GM21723 (cell line): ENCODE results near the gene LRRN3.
"Not testable (repeated sequence)": the region's sequence is repeated elsewhere in the genome, so short reads cannot be mapped to it uniquely, and the experiment has no call there.

Experiments used
- ATAC-seq: cut with Tn5 transposase; IDR thresholded peaks from one replicate; pipeline ENCODE4 v1.9.1; 2021; ENCODE audit warnings: mild to moderate bottlenecking, moderate library complexity; ENCODE audit not compliant: unreplicated experiment

The LRRN3 gene

DNA sequence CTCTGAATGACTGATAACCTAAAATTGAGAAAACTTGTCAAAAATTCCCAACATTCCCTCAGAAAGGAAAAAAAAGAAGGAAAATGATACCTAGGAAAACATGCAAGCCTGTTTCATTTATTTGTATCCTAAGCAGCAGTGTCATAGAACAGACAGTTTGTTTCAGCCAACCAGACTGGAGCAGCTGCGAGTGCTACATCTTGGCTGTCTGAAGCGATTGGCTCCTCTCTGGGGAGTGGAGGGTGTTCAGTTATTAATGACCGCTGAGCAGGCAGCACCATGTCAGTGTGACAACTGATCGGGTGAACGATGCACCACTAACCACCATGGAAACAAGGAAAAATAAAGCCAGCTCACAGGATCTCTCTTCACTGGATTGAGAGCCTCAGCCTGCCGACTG lies at the start of gene LRRN3:
TSS of gene LRRN3 (plus strand) at position 282 of the 400 bp plus-strand sequence. CDS start 31,646 bp downstream, outside the sequence.
- ATAC-seq = no peak

GRCh38 chr7:111041577-111041976 lies 49.4 kb upstream of the LRRN3 start:
- ATAC-seq = no peak

- no peak for ATAC-seq
Observed at GRCh38 chr7:111042842-111043241, 48.1 kb upstream of the LRRN3 start.

GRCh38 chr7:111043561-111043960 lies 47.4 kb upstream of the LRRN3 start:
- ATAC-seq = peak; percentile 60

GRCh38 chr7:111045449-111045848 lies 45.5 kb upstream of the LRRN3 start:
- no peak for ATAC-seq

GRCh38 chr7:111047595-111047994 lies 43.3 kb upstream of the LRRN3 start:
- no peak for ATAC-seq

DNA sequence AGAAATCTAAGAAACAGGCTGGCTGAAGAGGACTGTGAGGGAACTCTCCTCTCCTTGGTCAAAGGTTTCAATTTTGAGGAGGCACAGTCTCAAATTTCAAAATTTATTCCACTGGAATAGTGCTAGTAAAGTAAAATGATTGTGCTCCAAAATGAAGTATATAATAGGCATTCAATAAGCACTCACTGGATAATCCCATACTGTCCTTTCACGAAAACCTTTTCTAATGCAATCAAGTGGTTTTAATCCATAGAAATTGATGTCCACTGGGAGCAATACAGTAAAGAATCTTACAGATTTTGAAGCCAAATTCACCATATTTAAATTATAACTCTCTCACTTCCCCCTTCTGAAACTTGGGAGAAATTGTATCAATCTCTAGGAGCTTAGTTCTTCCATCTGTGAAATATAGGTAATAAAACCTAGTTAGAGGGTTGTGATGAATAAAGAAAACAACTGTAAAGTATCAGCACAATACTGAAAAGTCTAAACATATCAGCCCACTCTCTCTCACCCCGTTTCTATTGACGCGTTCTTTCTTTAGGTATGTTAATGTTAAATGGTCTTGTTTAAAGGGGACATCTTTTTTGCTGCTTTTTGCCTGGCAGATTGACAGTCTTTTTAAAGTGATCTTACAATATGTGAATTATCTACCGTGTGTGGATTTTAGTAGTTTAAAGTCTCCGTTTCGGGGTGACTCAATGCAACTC lies 40.8 kb upstream of the LRRN3 start:
- ATAC-seq = no peak

DNA sequence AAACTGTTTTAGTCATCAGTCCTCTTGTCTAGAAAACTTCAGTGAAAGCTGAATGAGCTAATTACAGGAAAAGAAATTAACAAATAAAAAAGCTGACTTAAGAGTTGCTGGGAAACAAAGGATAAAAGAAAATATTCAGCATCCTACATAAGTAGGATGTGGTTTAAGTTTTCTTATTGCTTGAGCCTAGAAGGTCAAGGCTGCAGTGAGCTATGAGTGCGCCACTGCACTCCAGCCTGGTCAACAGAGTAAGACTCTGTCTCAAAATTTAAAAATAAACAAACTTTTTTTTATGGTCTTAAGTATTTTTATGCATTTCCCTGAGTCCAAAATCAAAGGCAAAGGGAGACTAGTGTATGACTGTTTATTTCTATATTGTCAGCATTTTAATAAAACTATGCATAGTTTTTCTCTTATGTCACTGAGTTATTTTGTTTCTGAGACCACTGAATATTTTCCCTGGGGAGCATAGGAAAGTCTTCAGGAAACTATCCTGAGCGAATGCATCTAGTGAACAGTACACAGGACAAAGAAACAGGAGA lies 40.0 kb upstream of the LRRN3 start:
- no peak for ATAC-seq

- ATAC-seq = no peak
Observed at GRCh38 chr7:111051832-111052231, 39.1 kb upstream of the LRRN3 start.

DNA sequence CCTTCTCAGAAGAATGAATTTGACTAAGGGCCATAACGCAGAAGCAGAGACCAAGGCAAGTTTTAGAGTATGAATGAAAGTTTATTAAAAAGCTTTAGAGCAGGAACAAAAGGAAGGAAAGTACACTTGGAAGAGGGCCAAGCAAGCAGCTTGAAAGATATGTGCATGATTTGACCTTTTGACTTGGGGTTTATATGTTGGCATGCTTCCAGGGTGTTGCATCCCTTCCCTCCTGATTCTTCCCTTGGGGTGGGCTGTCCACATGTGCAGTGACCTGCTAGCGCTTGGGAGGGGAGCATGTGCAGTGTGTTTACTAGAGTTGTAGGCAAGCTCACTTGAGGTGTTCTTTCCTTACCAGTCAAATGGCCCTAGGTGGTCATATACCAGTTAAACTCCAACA lies 37.9 kb upstream of the LRRN3 start:
- no peak for ATAC-seq

DNA sequence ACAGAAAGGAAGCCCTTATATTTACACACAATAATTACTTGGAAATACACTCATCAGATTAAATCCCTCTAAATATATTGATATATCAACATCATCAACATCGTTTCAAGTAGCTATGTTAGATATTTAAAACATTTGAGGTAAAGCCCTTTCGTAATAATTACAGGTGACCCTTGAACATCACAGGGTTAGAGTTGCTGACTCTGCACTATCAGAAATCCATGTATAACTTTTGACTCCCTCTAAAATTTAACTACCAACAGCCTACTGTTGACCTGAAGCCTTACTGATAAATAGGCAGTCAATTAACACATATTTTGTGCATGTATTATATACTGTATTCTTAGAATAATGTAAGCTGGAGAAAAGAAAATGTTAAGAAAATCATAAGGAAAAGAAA lies 34.6 kb upstream of the LRRN3 start:
- no peak for ATAC-seq

DNA sequence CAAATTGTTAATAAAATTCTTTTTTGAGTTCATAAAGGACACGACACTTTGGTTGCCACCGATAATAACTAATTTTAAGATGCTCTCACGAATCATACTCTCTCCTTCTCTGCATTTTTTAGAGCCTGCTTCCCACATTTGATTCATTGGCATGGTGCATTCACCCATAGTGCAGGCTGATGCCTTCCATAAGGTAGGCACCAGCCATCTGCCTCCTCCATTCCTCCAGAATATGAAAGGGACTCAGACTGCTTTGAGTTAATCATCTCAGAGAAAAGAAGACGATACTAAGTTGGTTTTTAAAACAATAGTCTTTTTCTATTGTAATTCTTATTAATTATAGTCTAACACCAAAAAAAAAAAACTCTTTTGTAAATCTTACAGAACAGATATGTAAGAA lies 33.9 kb upstream of the LRRN3 start:
- ATAC-seq = no peak

DNA sequence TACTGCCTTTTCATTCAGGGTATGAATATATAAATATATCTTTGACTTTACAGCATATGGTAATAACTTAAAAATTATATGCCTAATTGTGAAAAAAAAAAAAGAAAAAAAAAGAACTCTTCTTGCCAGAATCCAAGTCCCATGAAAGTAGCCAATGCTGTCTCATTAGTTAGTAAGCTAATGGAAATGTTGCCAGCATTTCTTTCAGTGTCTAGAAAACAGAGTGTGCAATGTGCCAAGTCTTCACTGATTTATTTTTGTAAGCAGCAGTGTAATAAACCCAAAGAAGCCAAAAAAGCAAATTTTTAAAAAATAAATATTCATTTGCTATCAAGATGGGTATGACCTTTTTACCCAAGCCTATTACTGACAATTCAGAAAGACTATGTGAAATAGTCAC lies 31.1 kb upstream of the LRRN3 start:
- no peak for ATAC-seq

- ATAC-seq = no peak
Observed at GRCh38 chr7:111063166-111063565, 27.8 kb upstream of the LRRN3 start.

- no peak for ATAC-seq
Observed at GRCh38 chr7:111067251-111067650, 23.7 kb upstream of the LRRN3 start.

DNA sequence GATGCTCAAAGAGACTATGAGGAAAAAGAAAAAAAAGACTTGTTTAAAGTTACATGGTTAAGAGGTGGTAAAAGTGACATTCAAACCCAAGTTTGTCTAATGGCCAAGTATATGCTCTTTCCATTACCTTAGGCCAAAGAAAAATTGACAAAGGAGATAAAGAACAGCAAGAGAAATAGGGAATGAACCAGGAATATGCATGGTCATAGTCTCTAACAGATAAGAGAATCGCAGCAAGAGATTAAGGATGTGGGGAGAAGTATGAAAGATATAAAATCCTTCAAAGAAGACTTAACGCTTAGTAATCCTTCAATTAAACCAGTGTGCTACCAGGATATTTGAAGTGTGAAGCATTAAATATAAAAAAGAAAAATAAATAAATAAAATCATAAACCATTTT lies 23.2 kb upstream of the LRRN3 start:
- no peak for ATAC-seq

DNA sequence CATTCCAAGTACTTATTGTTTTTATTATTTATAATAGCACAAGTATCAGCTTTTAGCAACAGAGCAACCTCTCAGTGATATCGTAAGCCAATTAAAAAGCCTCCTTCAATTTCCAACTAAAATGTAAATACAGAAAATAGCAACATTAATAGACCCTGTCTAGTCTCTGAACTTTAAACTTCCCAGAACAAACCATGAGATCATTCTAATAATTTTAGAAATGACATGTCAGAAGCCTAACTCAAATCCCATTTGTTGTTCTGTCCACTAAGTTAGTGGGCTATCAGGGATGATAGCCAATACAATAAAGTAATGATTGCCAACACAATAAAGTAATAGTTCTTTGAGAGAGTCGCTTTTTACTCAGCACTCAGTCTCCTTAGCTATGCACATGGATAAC lies 22.3 kb upstream of the LRRN3 start:
- ATAC-seq = no peak

DNA sequence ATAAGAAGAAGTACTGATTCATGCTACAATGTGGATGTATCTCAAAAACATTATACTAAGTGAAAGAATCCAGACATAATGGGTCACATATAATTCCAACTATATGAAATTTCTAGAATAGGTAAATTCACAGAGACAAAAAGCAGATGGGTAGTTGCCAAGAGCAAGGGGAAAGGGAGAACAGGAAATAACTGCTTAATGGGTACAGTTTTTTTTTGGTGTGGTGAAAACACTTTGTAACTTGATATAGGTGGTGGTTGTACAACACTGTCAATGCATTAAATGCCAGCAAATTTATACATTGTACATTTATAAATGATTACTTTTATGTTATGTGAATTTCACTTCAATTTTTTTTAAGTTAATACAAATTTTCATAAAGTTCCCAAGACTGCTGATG lies 19.4 kb upstream of the LRRN3 start:
- ATAC-seq = no peak

- ATAC-seq = not testable (repeated sequence)
Observed at GRCh38 chr7:111072658-111073057, 18.3 kb upstream of the LRRN3 start.

DNA sequence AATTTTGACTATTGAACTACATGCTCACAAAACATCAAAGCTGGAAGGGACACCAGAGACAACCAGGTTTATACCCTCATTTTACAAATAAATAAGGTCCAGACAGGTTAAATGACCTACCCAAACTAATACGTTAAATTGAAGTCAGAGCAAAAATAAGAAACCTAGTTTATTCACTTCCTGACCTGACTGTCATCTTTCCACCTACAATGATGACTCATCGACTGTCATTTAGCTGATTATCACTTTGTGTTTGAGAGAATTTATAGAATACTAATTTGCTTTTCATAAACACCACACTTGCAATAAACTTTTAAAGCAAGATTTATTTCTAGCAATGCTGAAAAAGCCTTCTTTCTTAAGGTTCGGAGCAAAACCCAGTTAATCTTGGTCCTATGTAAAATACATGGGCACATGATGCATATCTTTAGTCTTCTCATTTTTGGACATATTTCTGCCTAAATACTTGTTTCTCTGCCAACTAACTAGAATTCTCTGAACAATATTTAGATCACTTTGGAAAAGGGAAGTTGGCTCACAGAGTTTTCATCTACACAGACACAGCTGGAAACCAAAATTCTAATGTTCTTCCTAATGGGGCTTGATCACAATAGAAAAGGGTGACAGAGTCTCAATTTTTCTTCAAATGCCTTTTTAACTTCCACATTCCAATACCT lies 16.7 kb upstream of the LRRN3 start:
- no peak for ATAC-seq

- ATAC-seq = no peak
Observed at GRCh38 chr7:111074748-111075146, 16.2 kb upstream of the LRRN3 start.

GRCh38 chr7:111075498-111075897 lies 15.4 kb upstream of the LRRN3 start:
- no peak for ATAC-seq
